ENCODE measurements around the gene SIRPB2. TPM values are rescaled to one million over a fixed set of nuclear protein-coding genes. Genes with fewer than 3 reads are reported as not detected.
A peak's percentile ranks its signal among the peaks of the same experiment; 100 is the strongest.

Gene SIRPB2
- total RNA-seq = 3.5 TPM
- long read RNA-seq, partial matches to known transcripts = 0 of 1 reads
- long read RNA-seq, other reads (novel, unspliced or antisense) = 1 of 1 reads

DNA sequence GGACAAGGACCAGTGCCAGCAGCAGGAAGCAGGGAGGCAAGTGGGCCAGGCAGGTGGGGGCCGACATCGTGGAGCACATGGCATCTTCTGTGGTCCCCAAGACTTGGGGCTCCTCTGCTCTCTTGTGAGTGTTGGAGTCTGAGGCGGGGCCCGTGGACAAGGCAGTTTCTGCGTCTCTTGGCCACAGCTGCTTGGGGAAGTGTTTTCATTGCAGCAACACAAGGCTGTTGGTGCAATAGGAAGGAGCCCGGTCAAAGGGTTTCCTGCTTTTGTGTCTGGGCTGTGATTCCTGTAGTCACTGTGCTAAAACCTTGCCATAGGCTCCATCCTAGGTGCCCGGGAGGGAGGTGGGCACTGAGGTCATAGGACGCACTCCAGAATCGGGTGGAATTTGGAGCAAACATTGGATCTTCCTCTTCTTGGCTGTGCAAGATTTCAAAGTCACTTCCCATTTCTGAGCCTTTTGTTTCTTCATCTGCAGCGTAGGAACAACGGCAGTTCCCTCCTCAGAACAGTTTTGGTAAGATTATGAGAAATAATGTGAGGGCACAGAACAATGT is at the start of gene SIRPB2:
SIRPB2 (minus strand) TSS at position 140 of the 560 bp plus-strand sequence; CDS start at position 79, 61 bp downstream.
- intact Hi-C loops (cut with micrococcal nuclease) = no loop called here
- DNase-seq (peak; percentile 61), ATAC-seq (peak; percentile 70)

- DNase-seq (no peak), ATAC-seq (no peak)
- intact Hi-C loops (cut with micrococcal nuclease) = no loop called here
Observed at GRCh38 chr20:1539816-1540419, 48.7 kb upstream of the SIRPB2 start.

DNA sequence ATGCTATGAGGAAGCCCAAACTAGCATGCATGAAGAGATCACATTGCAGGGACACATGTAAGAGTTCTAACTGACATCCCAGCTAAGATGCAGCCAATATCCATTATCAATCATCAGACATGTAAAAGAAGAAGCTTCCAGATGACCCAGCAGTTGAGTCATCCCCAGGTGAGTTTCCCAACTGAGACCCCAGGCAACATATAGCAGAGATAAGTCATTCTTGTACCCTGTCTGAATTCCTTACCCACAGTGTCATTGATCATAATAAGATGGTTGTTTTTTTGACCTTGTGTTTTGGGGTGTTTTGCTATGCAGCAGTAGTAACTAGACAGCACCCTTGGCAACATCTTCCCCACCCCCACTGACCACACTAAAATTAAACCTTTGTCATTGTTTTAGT is 47.4 kb upstream of the SIRPB2 start:
- DNase-seq (no peak), ATAC-seq (no peak)
- intact Hi-C loops (cut with micrococcal nuclease) = no loop called here

DNA sequence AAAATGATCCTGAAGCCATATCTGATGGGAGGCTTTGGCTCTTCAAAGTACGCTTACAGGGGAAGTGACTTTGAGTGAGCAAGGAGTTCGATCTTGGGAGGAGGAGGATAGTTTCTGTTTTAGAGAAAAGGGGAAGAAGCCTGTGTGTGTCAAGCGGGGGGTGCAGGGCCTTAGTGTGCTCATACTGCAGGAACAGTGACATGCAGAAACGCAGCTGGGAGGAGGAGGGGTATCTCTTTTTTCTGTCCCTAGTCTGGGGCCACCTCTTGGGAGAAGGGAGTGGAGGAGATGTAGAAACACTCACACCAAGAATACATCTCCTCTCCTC is 46.5 kb upstream of the SIRPB2 start:
- ATAC-seq (peak; percentile 86), DNase-seq (peak; percentile 57)
- intact Hi-C loops (cut with micrococcal nuclease) = no loop called here

- peak; percentile 67 for ATAC-seq
- no peak for DNase-seq
- intact Hi-C loops (cut with micrococcal nuclease) = no loop called here
Observed at GRCh38 chr20:1536893-1537730, 45.9 kb upstream of the SIRPB2 start.

DNA sequence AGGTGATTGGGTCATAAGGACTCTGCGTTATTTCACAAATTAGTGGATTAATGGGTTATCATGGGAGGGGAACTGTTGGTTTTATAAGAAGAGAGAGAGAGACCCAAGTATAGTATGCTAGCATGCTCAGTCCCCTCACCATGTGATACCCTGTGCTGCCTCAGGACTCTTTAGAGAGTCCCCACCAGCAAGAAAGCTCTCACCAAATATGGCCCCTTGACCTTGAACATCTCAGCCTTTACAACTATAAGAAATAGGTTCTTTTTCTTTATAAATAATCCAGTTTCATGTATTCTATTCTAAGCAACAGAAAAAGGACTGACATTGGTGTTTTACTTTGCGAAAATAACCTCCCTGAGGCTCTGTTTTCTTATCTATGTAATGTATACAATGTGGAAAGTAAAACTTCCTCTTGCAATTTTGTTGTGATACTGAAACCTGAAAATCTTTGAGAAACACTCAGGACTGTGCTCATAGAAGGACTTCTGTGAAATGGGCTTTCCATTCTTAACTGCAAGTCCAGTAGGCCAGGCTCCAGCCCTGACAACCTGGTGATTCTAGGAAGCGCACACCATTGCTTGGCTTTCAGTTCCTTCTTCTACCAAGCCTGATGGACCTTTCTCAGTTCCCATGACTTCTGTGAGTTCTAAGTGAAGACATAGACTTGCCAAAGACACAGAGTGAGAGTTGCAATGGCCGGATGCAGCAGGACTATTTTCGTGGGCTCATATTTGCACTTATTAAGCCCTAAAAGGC is 44.4 kb upstream of the SIRPB2 start:
- DNase-seq = no peak
- peak; percentile 56 for ATAC-seq
- intact Hi-C loops (cut with micrococcal nuclease) = no loop called here

DNA sequence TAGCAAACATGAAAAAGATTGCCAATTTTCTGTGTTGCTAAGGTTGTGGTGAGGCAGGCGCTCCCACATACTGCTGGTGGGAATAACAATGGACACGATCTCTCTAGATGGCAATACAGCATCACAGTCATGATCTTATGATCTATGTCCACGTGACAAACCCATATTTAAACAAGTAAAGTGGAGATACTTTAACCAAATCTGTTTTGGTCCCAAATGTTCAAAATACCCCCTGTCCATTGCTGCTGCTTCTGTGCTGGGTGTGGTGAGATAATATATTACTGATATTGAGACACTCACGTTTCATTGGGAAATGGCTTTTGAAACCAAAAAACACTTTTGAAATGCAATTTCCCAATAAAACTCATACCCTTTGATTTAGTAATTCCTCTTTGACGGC is 43.3 kb upstream of the SIRPB2 start:
- intact Hi-C loops (cut with micrococcal nuclease) = no loop called here
- no peak for DNase-seq
- no peak for ATAC-seq

DNA sequence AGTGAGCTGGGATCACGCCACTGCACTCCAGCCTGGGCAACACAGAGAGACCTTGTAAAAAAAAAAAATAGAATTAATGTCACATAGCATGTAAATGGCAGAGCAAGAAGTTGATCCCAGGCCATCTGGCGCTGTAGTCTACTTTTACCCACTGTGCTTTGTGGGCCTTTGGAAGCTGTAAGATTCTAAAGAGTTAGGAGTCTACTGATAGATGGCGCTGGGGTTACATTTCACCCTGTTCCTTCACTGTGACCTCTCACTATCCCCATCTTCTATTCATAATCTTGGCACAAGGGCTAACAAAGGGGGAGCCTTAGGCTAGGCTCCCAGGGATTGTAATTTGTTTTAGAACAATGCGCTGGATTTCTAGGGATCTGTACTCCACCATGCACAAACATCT is 41.8 kb upstream of the SIRPB2 start:
- ATAC-seq = no peak
- intact Hi-C loops (cut with micrococcal nuclease) = no loop called here
- DNase-seq = no peak

GRCh38 chr20:1528811-1529210 is 37.6 kb upstream of the SIRPB2 start:
- ATAC-seq (no peak), DNase-seq (no peak)
- intact Hi-C loops (cut with micrococcal nuclease) = no loop called here

DNA sequence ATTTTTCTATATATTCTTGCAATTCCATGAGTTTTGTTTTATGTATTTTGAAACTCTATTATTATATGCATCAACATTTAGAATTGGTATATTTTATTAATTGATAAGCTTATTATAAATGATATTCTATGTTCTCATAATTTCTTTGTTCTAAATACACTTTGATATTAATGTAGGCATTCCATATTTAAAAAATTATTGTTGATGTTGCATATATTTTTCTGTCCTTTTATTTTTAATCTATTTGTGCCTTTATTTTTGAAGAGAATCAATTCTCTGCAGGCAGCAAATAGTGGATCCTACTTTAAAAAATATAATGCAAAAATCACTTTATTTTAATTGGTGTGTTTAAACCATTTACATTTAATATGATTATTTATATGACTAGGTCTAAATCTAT is 36.7 kb upstream of the SIRPB2 start:
- ATAC-seq (no peak), DNase-seq (no peak)
- intact Hi-C loops (cut with micrococcal nuclease) = no loop called here

GRCh38 chr20:1526896-1527295 is 35.7 kb upstream of the SIRPB2 start:
- ATAC-seq (no peak), DNase-seq (no peak)
- intact Hi-C loops (cut with micrococcal nuclease) = no loop called here

- DNase-seq (no peak), ATAC-seq (no peak)
- intact Hi-C loops (cut with micrococcal nuclease) = no loop called here
Observed at GRCh38 chr20:1526310-1526709, 35.1 kb upstream of the SIRPB2 start.

- DNase-seq (no peak), ATAC-seq (no peak)
- intact Hi-C loops (cut with micrococcal nuclease) = no loop called here
Observed at GRCh38 chr20:1524004-1524403, 32.8 kb upstream of the SIRPB2 start.

GRCh38 chr20:1517010-1517409 is 25.8 kb upstream of the SIRPB2 start:
- intact Hi-C loops (cut with micrococcal nuclease) = no loop called here
- DNase-seq (no peak), ATAC-seq (no peak)

DNA sequence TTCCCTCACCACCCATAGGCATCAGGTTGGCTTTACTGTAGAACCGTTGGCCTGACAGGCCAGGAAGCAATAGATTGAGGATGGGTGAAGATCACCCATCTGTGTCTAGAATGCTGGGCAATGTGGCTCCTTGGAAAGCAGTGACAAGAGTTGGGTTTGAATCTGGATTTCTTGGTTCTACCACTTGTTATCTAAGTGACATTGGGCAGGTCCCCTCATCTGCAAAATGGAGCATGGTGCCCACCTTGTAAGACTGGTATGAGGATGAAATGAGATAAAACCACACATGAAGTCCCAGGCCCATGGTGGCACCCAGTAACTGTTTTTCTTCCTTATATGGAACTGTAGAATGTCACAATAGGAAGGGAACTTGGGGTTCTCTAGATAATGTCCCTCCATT is 22.6 kb upstream of the SIRPB2 start:
- DNase-seq (no peak), ATAC-seq (no peak)

GRCh38 chr20:1509237-1509636 is 18.0 kb upstream of the SIRPB2 start:
- ATAC-seq = no peak
- intact Hi-C loops (cut with micrococcal nuclease) = no loop called here
- DNase-seq = no peak

More for the DNA sequence above, 22.6 kb upstream of the SIRPB2 start:
- intact Hi-C loops (cut with micrococcal nuclease) = no loop called here

DNA sequence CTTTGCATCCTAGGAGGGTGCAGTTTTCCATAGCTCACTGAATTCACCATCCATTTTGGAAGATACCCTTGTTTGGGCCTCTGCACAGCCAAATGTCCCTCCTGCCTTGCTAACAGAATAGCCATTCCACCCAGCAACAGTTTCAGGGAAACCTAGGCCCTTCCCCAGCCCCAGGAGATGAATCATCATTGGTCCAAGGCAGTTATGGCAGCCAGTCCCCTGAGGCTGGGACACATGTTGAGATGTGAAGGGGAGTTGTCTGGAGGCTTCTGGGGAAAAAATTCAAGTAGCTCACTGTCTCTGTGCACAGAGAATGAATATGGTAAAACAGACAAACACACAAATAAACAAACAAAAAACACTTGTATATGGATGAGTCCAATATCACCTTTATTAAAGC is 17.4 kb upstream of the SIRPB2 start:
- no peak for ATAC-seq
- no peak for DNase-seq
- intact Hi-C loops (cut with micrococcal nuclease) = no loop called here

GRCh38 chr20:1507276-1507675 is 16.1 kb upstream of the SIRPB2 start:
- ATAC-seq (no peak), DNase-seq (no peak)
- intact Hi-C loops (cut with micrococcal nuclease) = no loop called here

DNA sequence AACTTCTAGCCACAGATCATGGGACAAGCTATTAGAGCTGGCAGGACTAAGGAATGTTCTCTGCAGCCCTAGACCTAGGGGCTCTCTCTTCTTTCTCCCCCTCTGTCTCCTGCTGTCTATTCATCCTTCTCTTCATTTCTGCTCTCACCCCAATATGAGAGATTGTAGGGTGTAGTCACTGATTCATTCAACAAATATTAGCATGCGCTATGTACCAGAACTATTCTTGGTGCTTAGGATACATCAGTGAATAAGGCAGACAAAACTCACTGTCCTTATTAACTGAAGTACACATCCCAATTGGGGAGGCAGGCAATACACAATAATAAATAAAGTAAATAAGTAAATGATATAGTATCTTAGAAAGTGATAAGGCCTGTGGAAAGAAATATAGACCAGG is 14.7 kb upstream of the SIRPB2 start:
- intact Hi-C loops (cut with micrococcal nuclease) = no loop called here
- ATAC-seq (no peak), DNase-seq (no peak)

DNA sequence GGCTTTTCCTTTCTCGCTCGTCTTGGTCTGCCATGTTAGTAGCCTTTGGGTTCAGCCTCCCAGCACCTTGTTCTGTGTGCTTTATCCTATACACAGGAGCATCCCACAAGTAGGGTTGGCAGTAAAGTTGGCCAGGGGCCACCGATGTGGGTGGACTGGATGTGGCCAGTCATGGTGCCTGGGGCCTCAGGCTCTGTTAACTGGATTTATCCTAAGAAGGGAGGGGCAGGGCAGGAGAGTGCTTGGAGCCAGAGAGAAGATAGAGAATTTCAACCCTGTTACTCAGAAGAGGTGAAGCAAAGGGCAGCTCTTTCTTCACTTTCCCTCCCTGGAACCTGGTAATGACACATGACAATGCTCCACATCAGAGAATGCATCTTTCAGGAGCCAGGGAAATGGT is 14.1 kb upstream of the SIRPB2 start:
- no peak for ATAC-seq
- intact Hi-C loops (cut with micrococcal nuclease) = no loop called here

More for the DNA sequence above, 14.1 kb upstream of the SIRPB2 start:
- DNase-seq = no peak

Data from left ventricle myocardium superior (tissue), 1 donor.